GM12872 (cell line): Measurements from ENCODE around the gene IMMP2L.

Source experiments
- CTCF ChIP-seq: IDR thresholded peaks from 3 replicates; pipeline ENCODE4 v1.5.1; 2011; ENCODE audit warnings: low read depth, mild to moderate bottlenecking, low read length, moderate library complexity; ENCODE audit not compliant: insufficient read depth

Gene IMMP2L

GRCh38 chr7:110850224-110850623 is 712.1 kb downstream of the IMMP2L start:
- TF ChIP-seq CTCF, result no peak

GRCh38 chr7:110842796-110843195 is 719.5 kb downstream of the IMMP2L start:
- TF ChIP-seq CTCF, result no peak

GRCh38 chr7:110841840-110842545 is 720.3 kb downstream of the IMMP2L start:
- TF ChIP-seq CTCF, result no peak

GRCh38 chr7:110839866-110840265 is 722.4 kb downstream of the IMMP2L start:
- TF ChIP-seq CTCF, result 0 out of 3 replicates have a peak, but pooled peaks have one; percentile 6

GRCh38 chr7:110835849-110836248 is 726.4 kb downstream of the IMMP2L start:
- TF ChIP-seq CTCF, result no peak

- no peak for TF ChIP-seq CTCF
Observed at GRCh38 chr7:110835218-110835617, 727.1 kb downstream of the IMMP2L start.

GRCh38 chr7:110831419-110831818 is 730.9 kb downstream of the IMMP2L start:
- no peak for TF ChIP-seq CTCF
